ENCODE measurements around the gene PTPN13. TPM values are rescaled to one million over a fixed set of nuclear protein-coding genes. Genes with fewer than 3 reads are reported as not detected.

PTPN13 gene
- total and polyA plus RNA-seq, 12 donors: 0.70 to 5.5 (median 2.7) TPM

- TF ChIP-seq CTCF (IDR thresholded peaks at IDR 0.05): no peak
- peaks cover 0 to 2% (median 0%) of the 10 kb centered on the region in 11 donors for H3K9me3 ChIP-seq
- ATAC-seq (no peak), DNase-seq (no peak)
- WGBS, 2 donors: 95 to 96% methylated on average over 3 of the region's 3 CpGs
- no peaks in the 10 kb centered on the region for H3K4me1 ChIP-seq
- H3K27ac ChIP-seq: no peak overlapping the region
- intact Hi-C loops (cut with DNase I): loop anchor here in 1 of 10 donors (10.0 kb wide), 1 partner anchor 85 kb away; the partner anchor contains the start of gene C4orf36
- no peak overlapping the region for H3K4me3 ChIP-seq
- H3K36me3 ChIP-seq: peaks cover 0 to 43% (median under 1%) of the 10 kb centered on the region in 9 donors
- no peaks in the 10 kb centered on the region for H3K27me3 ChIP-seq
Measured at GRCh38 chr4:86809809-86810208, 215.7 kb downstream of the PTPN13 start.

GRCh38 chr4:86810847-86811246, 216.7 kb downstream of the PTPN13 start:
- 97% methylated on average over 3 of the region's 3 CpGs for WGBS, 2 donors
- Histone ChIP-seq H3K36me3 (peaks cover 0 to 53% (median 9%) of the 10 kb centered on the region in 9 donors), H3K27me3 (no peaks in the 10 kb centered on the region), H3K27ac (no peak overlapping the region), H3K4me3 (no peak overlapping the region), H3K4me1 (peaks cover 0 to 2% (median 0%) of the 10 kb centered on the region in 9 donors), H3K9me3 (peaks cover 0 to 12% (median 5%) of the 10 kb centered on the region in 11 donors)
- ATAC-seq (no peak), DNase-seq (no peak)
- no peak for TF ChIP-seq CTCF (IDR thresholded peaks at IDR 0.05)
- intact Hi-C loops (cut with DNase I): loop anchor here in 1 of 10 donors (10.0 kb wide), 1 partner anchor 84 kb away; the partner anchor contains the start of gene C4orf36

- ATAC-seq: no peak
- WGBS, 2 donors: 86 to 92% methylated on average over 1 of the region's 1 CpG
Measured at GRCh38 chr4:86815653-86816052, 221.5 kb downstream of the PTPN13 start.

More at GRCh38 chr4:86815653-86816052, 221.5 kb downstream of the PTPN13 start:
- H3K4me1 ChIP-seq: peaks cover 0 to 12% (median 0%) of the 10 kb centered on the region in 9 donors
- peak overlapping the region in 5 of 10 donors; percentile 10 to 63 (median 36) for H3K27ac ChIP-seq
- DNase-seq: no peak
- H3K4me3 ChIP-seq: no peak overlapping the region
- intact Hi-C loops (cut with DNase I): loop anchor here in 1 of 10 donors (10.0 kb wide), 1 partner anchor 79 kb away; the partner anchor contains the start of gene C4orf36
- peaks cover 0 to 18% (median 5%) of the 10 kb centered on the region in 11 donors for H3K9me3 ChIP-seq
- H3K36me3 ChIP-seq: peaks cover 0 to 34% (median 9%) of the 10 kb centered on the region in 9 donors
- TF ChIP-seq CTCF (IDR thresholded peaks at IDR 0.05): no peak
- no peaks in the 10 kb centered on the region for H3K27me3 ChIP-seq

Measured in heart right ventricle (tissue), 16 donors.